Hindlimb muscle (tissue), 1 donor: Measurements from ENCODE around the gene DNASE1L1. TPM values are rescaled to one million over a fixed set of nuclear protein-coding genes. Genes with fewer than 3 reads are reported as not detected.

Experiments
- polyA plus RNA-seq: library from polyadenylated mRNA; unstranded; fragments of 120-200 nt; gene quantifications from one replicate; pipeline ENCODE4 v1.2.1, GENCODE V29; 2013; ENCODE audit not compliant: insufficient read length

The DNASE1L1 gene
- polyA plus RNA-seq, 1 donor = 44.6 TPM

Other genes with a start within 250 kb of the DNASE1L1 start
- not detected for gene OPN1MW, start 226.7 kb downstream of the DNASE1L1 start, polyA plus RNA-seq
- not detected for gene OPN1MW2, start 189.5 kb downstream of the DNASE1L1 start, polyA plus RNA-seq
- gene OPN1MW3, start 151.7 kb downstream of the DNASE1L1 start, polyA plus RNA-seq = not detected
- not detected for gene TEX28, start 114.1 kb downstream of the DNASE1L1 start, polyA plus RNA-seq
- gene TKTL1, start 113.5 kb downstream of the DNASE1L1 start, polyA plus RNA-seq = 0.67 TPM
- 304 TPM for gene FLNA, start 34.6 kb downstream of the DNASE1L1 start, polyA plus RNA-seq
- gene EMD, start 30.0 kb downstream of the DNASE1L1 start, polyA plus RNA-seq = 51.6 TPM
- 5,697 TPM for gene RPL10, start 10.9 kb downstream of the DNASE1L1 start, polyA plus RNA-seq
- 29.9 TPM for gene TAFAZZIN, start 2.3 kb upstream of the DNASE1L1 start, polyA plus RNA-seq
- 65.6 TPM for gene ATP6AP1, start 19.4 kb upstream of the DNASE1L1 start, polyA plus RNA-seq
- gene GDI1, start 27.9 kb upstream of the DNASE1L1 start, polyA plus RNA-seq = 91.8 TPM
- gene FAM50A, start 34.9 kb upstream of the DNASE1L1 start, polyA plus RNA-seq = 63.5 TPM
- gene PLXNA3, start 49.0 kb upstream of the DNASE1L1 start, polyA plus RNA-seq = 41.3 TPM
- gene LAGE3, start 70.0 kb upstream of the DNASE1L1 start, polyA plus RNA-seq = 13.6 TPM
- gene UBL4A, start 77.4 kb upstream of the DNASE1L1 start, polyA plus RNA-seq = 25.9 TPM
- 12.2 TPM for gene SLC10A3, start 81.4 kb upstream of the DNASE1L1 start, polyA plus RNA-seq
- gene FAM3A, start 107.0 kb upstream of the DNASE1L1 start, polyA plus RNA-seq = 33.9 TPM
- 12.3 TPM for gene G6PD, start 137.6 kb upstream of the DNASE1L1 start, polyA plus RNA-seq
- 14.4 TPM for gene IKBKG, start 138.4 kb upstream of the DNASE1L1 start, polyA plus RNA-seq
- not detected for gene CTAG1A, start 175.9 kb upstream of the DNASE1L1 start, polyA plus RNA-seq
- gene CTAG1B, start 210.0 kb upstream of the DNASE1L1 start, polyA plus RNA-seq = not detected
- not detected for gene CTAG2, start 244.3 kb upstream of the DNASE1L1 start, polyA plus RNA-seq